Limb (tissue), 2 donors: Measurements from ENCODE around the gene TSFM.

Source experiments
- DNase-seq, 2 donors: peaks; one replicate each; pipeline ENCODE4 v3.0.0-alpha.2; 2016; ENCODE audit errors: extremely low spot score in 2 of 2

The TSFM gene

DNA sequence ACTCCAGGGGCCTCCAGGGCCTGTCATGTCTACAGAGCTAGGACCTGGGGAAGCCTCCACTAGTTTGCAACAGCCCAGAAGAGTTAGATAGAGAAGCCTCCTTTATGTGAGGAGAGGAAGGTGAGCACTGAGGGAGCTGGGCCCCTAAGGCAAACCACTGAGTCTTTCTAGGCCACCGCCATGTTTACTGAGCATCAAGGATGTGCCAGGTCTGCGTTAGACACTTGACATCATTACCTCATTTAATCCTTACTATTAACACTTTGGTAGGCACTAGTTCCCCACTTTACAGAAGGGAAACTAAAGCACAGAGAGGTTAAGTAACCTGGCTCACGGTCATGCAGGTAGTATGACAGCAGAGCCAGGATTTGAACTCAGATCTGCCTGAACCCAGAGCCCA, 51.1 kb downstream of the TSFM start:
- DNase-seq = no peak

DNA sequence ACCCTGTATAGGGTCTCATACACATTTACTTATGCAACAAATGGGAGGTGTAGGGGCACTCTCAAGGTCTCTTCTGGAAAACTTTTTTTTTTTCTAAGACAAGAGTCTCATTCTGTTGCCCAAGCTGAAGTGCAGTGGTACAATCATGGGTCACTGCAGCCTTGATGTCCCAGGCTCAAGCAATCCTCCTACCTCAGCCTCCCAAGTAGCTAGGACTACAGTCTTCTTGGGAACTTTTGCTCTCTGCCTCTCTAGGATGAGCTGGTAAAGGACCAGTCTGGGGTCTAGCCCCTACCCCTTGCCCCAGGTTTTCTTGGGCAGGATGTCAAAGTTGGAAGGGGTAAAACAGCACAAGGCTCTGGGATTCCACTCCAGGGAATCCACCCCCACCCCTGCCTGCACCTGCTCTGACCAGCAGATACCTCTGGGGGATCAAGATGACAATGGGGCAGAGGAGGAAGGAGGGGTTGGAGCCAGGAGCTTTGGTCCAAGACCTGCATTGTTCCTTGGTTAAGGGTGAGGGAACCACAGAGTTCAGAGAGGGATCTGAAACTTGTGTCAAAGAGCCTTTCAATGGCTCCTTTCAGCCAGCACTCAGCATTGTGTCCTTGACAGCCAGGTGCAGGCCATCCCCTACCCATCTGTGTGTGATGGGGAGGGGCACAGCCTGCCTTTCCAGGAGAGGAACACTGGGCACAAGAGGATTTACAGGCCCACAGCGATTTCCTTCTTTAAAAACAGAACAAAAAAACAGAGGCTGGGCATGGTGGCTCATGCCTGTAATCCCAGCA, 51.7 kb downstream of the TSFM start:
- DNase-seq = no peak

DNA sequence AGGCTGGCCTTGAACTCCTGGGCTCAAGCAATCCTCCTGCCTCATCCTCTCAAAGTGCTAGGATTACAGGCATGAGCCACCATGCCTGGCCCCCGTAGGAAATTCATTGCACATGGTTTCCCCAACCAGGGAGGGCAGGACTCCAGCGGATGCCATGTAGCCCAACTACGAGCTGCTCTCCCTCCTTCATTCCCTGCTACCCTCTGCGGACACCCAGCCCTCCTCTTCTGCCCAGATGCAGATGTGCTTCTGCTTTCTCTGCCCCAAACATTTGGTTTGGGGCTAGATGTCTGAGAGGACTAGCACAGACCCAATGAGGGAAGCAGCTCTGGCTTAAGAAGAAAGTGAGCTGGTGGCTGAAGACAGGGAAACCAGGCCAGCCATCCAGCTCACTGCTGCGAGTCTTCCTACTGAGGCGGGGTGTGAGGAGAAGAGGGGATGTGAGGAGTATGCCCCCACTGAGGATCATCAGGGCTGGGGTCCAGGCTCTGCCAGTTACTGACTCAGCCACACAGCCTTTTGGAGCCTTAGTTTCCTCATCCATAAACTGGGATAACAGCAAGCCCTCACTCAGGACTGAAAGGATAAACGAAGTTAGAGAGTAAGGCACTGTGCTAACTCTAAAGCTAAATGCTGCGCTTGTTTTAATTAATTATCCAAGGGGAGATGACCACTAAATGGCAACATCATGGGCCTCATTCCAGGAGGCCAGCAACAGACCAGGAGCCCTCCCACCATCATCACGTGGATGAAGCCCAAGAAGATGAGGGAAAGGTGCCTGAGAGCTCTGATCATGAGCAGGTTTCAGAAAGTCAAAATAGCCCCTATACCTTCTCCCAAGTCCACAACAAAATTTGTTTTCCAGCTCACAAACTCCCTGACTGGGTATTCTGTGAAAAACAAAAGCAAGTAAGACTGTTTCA, 53.0 kb downstream of the TSFM start:
- no peak for DNase-seq

- DNase-seq = peak; percentile 81 to 87
Observed at GRCh38 chr12:57836442-57837375, 54.1 kb downstream of the TSFM start.

GRCh38 chr12:57837864-57838562, 55.4 kb downstream of the TSFM start:
- peak; percentile 55 to 59 for DNase-seq

DNA sequence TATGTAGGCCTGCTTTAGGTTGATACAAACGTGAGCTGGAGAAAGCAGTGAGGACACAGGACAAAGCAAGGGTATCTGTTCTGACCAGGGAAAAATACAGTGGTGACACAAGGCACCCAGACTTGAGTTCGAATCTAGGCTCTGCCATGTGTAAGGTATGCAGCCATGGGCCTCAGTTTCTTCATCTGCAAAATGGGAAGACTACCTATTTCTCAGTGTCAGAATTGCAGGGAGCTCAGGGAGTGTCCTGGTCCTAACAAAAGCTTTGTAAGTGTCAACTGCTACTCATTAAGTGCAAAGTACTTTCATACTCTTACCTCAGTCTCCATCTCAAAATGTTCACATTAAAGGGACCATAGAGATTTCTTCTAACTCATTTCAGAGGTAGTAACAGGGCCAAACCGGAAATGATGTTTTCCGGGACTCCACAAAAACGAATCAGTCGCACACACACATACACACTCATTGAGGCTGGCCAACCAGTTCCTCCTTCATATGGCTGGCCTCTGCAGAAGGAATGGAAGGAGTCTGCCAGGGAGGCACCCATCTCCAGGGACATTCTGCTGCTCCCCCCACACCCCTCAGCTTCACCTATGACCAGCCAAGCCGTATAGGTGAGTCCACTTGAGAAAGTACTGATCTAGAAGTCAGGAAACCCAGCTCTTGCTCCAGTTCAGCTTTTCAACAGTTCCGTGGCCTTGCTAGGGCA, 56.2 kb downstream of the TSFM start:
- DNase-seq = no peak

DNA sequence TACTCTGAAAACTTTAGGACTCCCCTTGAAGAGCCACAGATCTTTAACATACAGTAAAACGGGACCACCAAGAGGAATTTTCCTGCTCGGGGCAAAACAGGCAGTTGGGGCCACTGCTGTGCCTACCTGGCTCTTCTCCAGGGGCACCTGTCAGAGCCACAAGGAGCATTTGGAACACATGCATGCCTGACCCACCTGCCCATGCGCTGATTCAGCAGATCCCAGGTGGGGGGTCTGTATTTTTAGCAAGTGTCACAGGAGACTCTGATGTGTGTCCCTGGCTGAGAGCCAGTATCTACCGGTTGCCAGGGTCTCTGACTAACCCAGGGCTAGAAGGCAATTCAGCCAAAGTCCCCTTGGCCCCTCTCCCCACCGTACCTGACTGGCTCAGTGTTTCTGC, 57.4 kb downstream of the TSFM start:
- DNase-seq = no peak

DNA sequence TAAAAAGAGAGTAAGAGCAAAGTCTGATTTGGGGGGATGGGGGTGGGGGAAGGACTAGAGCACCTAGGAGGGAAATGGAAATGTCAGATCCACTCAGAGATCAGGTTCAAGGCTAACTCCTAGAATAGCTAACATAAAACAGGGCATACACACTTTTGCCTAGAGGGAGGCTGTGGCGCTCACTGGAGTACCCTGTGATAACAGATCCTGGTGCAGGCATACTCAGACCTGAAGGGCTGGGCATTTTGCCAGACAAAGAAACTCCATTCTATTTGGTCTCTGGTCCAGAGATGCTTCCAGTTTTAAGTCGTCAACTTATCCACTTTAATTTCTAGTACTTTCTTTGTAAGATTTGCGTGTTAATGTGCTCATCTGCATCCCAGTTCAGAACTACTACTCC, 58.1 kb downstream of the TSFM start:
- no peak for DNase-seq

GRCh38 chr12:57841445-57841844, 58.9 kb downstream of the TSFM start:
- no peak for DNase-seq

DNA sequence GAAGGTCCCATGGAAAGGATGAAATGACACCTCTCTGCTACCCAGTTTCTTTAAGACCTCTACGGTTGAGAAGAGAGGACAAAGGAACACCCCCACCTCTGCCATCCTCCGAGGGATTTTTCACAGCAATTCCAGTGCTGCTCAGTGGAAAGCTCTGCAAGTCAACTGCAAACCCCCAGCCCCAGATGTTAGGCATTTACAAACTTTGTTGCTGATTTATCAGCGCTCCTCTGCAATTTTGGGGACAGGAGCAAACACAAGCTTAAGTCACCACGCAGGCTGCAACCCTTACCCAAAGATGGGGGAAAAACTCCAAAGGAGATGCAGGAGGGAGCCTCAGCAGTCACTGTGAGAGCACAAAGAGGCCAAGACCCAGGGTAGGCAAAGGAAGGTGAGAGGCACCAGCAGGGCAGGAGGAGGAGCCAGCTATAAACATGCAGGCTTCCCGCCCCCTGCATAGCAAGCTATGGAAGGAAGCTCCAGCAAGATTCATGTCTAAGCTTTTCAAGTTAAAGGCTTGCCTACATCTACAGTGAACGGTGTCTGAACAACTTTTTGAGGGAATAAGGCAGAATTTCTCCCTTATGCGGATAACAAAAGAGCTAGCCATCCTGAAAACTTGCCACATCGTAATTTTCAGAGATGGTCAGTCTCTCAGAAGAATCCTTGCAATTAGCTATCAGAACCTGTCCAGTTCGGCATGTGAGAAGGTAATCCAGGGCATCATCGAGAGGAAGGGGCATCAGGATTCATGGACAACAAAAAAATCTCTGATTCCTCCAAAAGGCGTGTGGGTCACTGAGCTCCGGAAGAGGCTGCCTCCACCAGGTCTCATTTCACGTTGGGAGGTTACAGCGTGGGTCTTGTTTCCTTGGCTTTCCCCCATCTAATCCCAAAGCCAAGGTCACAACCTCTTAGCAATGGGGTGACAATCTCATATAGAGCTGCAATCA, 60.0 kb downstream of the TSFM start:
- no peak for DNase-seq

DNA sequence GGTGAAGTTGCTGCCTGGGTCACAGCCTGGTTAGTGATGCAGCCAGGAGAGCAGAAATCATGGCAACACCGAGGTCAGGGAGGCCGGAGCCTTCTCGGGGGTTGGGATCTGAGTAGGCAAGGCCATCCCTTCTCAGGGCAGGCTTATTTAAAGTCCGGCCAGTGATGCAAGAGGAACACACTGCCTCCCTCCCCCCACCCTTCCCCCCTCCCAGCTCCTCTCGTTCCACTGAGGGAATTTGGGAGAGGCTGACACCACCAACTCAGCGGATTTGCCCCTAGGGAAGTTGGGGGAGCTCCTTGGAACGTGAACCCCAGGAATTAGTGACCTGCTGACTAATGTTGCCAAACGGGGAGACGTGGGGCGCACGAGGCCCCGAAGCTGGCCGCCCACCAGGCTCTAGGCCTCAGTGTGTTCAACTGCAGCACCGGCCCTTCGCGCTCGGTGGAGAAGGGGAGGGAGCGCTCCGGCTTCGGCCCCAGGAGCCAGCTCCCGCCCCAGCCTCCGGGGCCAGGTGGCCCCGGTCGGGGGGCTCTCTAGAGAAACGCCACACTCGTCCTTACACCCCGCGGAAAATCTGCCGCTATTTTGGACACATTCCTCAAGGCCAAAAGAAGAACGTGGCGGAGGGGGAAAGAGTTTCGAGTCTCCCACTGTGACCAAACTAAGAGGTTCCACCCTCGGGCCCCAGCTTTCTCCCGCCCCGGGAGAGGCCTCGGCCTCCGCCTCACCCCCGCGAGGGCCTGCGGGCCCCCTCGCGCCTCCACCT, 62.3 kb downstream of the TSFM start:
- DNase-seq = peak in 1 of 2 donors; percentile 59

DNA sequence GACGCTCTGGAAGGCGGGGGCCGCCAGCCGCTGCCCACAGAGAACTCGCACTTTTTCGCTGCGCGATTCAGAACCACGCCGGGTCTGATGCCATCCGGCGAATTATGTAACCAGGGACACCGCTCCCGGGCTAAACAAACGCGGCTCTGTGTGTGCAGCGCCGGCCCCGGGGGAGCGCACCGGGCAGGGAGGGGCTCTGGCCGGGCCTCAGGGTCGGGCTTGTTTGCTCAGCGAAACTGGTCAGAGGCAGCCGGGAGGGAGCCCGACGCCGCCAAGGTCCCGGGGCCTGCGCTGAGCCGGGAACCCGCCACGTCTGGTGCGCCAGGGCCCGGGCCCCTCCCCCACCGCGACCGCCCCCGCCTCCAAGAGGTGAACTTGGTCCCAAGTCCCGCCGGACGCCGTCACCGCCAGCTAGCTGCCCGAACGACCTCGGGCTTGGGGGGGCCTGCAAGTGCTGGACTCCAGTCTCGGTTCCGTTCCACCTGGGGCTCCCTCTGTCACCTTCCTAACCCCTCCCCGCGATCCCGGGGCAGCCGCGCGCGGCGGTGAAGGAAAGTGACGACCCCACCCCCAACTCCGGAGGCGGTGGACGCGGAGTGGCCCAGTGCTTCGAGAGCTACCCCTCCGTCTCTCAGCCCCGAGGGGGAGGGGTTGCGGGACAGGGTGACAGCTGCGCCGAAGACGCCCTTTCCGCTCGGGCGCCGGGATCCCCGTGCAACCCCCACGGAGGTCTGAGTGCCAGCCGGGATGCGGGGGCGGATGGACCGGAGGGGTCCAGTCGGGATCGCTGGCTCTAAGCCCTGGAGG, 63.1 kb downstream of the TSFM start:
- DNase-seq = peak in 1 of 2 donors; percentile 83

DNA sequence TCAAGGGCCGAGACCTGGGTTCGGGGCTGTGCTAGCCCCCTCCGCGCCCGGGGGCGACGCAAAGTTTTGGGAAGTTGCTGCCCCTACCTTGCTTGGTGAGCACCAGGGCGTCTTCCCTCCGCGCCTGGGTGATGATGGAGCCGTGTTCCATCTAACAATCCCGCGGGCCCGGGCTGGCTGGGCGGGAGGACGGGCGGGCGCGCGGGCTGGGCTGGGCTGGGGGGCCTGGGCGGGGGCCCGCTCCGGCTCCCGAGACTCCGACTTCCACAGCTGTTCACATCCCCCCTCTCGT, 63.6 kb downstream of the TSFM start:
- DNase-seq = no peak

DNA sequence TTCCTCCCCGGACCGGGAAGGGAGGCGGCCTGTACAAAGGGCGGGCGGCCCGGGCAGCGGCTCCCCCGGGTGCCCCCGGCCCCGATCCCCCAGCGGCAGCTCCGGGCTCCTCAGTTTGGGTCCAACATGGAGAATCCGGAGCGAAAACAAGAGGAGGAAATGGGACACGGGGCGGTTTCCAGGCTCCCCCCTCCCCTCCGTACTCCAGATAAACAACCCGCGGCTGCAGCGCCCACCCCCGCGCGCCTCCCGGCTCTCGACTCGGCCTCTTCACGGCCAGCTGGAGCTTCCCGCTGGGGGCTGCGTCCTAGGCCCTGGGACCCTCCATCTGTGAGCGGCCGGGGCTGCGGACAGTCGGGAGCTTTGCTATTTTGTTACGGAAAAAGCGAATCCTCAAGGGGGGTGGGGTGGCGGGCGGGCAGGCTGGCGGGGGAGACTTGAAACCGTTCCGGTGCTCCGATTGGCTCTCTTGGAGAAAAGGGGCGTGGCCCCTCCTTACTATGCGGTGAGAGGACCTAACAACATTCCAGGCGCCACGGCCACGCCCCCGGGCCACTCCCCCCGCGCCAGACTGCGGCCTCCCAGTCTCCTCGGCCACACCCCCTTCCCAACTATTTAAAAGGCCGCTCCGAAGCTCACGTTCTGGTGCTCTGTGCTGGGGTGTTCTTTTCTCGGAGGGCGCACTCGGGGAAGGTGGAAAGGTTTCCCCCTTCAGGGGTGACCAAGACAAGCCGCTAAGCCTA, 64.2 kb downstream of the TSFM start, which contains the start of gene CTDSP2:
Gene CTDSP2 (minus strand): TSS at position 153 of the 743 bp plus-strand sequence. CDS start 294 bp downstream, outside the sequence.
- peak; percentile 98 to 99 for DNase-seq
